ENCODE data around the gene MUC6. TPM values are rescaled to one million over a fixed set of nuclear protein-coding genes. Genes with fewer than 3 reads are reported as not detected.

MUC6 gene
- total and polyA plus RNA-seq, 10 donors, result 0.02 to 0.76 (median 0.22) TPM; not detected in 3

GRCh38 chr11:987671-988070, 48.8 kb downstream of the MUC6 start:
- Histone ChIP-seq H3K9me3 (no peaks in the 10 kb centered on the region), H3K27ac (no peak overlapping the region), H3K36me3 (peaks cover 3 to 100% (median 79%) of the 10 kb centered on the region in 6 donors), H3K27me3 (replicated peaks in 1 of 7) (no peaks in the 10 kb centered on the region), H3K4me1 (peaks cover 0 to 37% (median 14%) of the 10 kb centered on the region in 6 donors), H3K4me3 (no peak overlapping the region)
- no peak for DNase-seq
- TF ChIP-seq POLR2AphosphoS5 (IDR thresholded peaks at IDR 0.05) (no peak), POLR2A (IDR thresholded peaks at IDR 0.05) (no peak), CTCF (IDR thresholded peaks at IDR 0.05 in 8 of 11, conservative IDR thresholded peaks at IDR 0.05 in 3 of 11) (no peak)
- intact Hi-C loops (cut with DNase I; ENCODE audit: low total_unique reads), result no loop called here
- WGBS, 5 donors, result 94 to 98% (median 96%) methylated on average over 13 to 15 of the region's 15 CpGs

- Histone ChIP-seq H3K4me3 (no peak overlapping the region), H3K36me3 (peaks cover 3 to 100% (median 77%) of the 10 kb centered on the region in 6 donors), H3K27ac (peak overlapping the region in 1 of 8 donors; percentile 15), H3K9me3 (no peaks in the 10 kb centered on the region), H3K4me1 (peaks cover 0 to 35% (median 12%) of the 10 kb centered on the region in 6 donors), H3K27me3 (replicated peaks in 1 of 7) (no peaks in the 10 kb centered on the region)
- 88 to 93% (median 92%) methylated on average over 9 of the region's 9 CpGs for WGBS, 5 donors
- no peak for DNase-seq
- TF ChIP-seq POLR2A (IDR thresholded peaks at IDR 0.05) (no peak), POLR2AphosphoS5 (IDR thresholded peaks at IDR 0.05) (peak in 2 of 3 donors; percentile 9 to 53)
- intact Hi-C loops (cut with DNase I; ENCODE audit: low total_unique reads), result no loop called here
Observed at GRCh38 chr11:986952-987305, 49.6 kb downstream of the MUC6 start.

- intact Hi-C loops (cut with DNase I; ENCODE audit: low total_unique reads), result no loop called here
- no peaks in the 10 kb centered on the region for H3K9me3 ChIP-seq
- peaks cover 3 to 100% (median 81%) of the 10 kb centered on the region in 6 donors for H3K36me3 ChIP-seq
- peaks cover 0 to 30% (median 10%) of the 10 kb centered on the region in 6 donors for H3K4me1 ChIP-seq
- no peak overlapping the region for H3K4me3 ChIP-seq
- no peak for DNase-seq
- H3K27ac ChIP-seq, result peak overlapping the region in 2 of 8 donors; percentile 0 to 15
- no peaks in the 10 kb centered on the region for H3K27me3 ChIP-seq (replicated peaks in 1 of 7)
- no peak for TF ChIP-seq POLR2A (IDR thresholded peaks at IDR 0.05)
- TF ChIP-seq POLR2AphosphoS5 (IDR thresholded peaks at IDR 0.05), result peak; percentile 27 to 71 (median 63)
- TF ChIP-seq CTCF (IDR thresholded peaks at IDR 0.05 in 8 of 11, conservative IDR thresholded peaks at IDR 0.05 in 3 of 11), result no peak
- 76 to 90% (median 82%) methylated on average over 12 to 28 of the region's 28 CpGs for WGBS, 5 donors
Observed at GRCh38 chr11:986270-986951, 50.1 kb downstream of the MUC6 start.

GRCh38 chr11:985848-986247, 50.7 kb downstream of the MUC6 start:
- TF ChIP-seq POLR2A (IDR thresholded peaks at IDR 0.05) (no peak), POLR2AphosphoS5 (IDR thresholded peaks at IDR 0.05) (peak in 1 of 3 donors; percentile 56)

GRCh38 chr11:985406-985805, 51.1 kb downstream of the MUC6 start:
- TF ChIP-seq POLR2AphosphoS5 (IDR thresholded peaks at IDR 0.05) (peak in 1 of 3 donors; percentile 19), CTCF (IDR thresholded peaks at IDR 0.05 in 8 of 11, conservative IDR thresholded peaks at IDR 0.05 in 3 of 11) (no peak)
- Histone ChIP-seq H3K27ac (no peak overlapping the region), H3K27me3 (replicated peaks in 1 of 7) (no peaks in the 10 kb centered on the region), H3K36me3 (peaks cover 3 to 100% (median 88%) of the 10 kb centered on the region in 6 donors), H3K9me3 (no peaks in the 10 kb centered on the region), H3K4me3 (no peak overlapping the region), H3K4me1 (peaks cover 0 to 24% (median 10%) of the 10 kb centered on the region in 6 donors)
- no peak for DNase-seq
- 91 to 96% (median 91%) methylated on average over 21 of the region's 21 CpGs for WGBS, 5 donors
- intact Hi-C loops (cut with DNase I; ENCODE audit: low total_unique reads), result no loop called here

More at GRCh38 chr11:985848-986247, 50.7 kb downstream of the MUC6 start:
- H3K9me3 ChIP-seq, result no peaks in the 10 kb centered on the region
- WGBS, 5 donors, result 91 to 99% (median 93%) methylated on average over 10 to 20 of the region's 20 CpGs
- intact Hi-C loops (cut with DNase I; ENCODE audit: low total_unique reads), result no loop called here
- DNase-seq, result no peak
- no peak overlapping the region for H3K4me3 ChIP-seq
- H3K36me3 ChIP-seq, result peaks cover 3 to 100% (median 86%) of the 10 kb centered on the region in 6 donors
- no peaks in the 10 kb centered on the region for H3K27me3 ChIP-seq (replicated peaks in 1 of 7)
- peaks cover 0 to 24% (median 8%) of the 10 kb centered on the region in 6 donors for H3K4me1 ChIP-seq
- peak overlapping the region in 1 of 8 donors; percentile 0 for H3K27ac ChIP-seq
